ENCODE results near the gene PARP8.

GRCh38 chr5:50854082-50854481, 187.6 kb downstream of the PARP8 start:
- no peak for TF ChIP-seq CTCF (IDR thresholded peaks at IDR 0.05)
- no peak for TF ChIP-seq POLR2A (IDR thresholded peaks at IDR 0.05)
